Renal pelvis (tissue), 4 donors: ENCODE data around the gene ALDH3B2. TPM values are rescaled to one million over a fixed set of nuclear protein-coding genes. Genes with fewer than 3 reads are reported as not detected.

Source experiments
- DNase-seq: peaks from one replicate; pipeline ENCODE4 v3.0.0-alpha.2; 2013
- polyA plus RNA-seq, 3 donors: library from polyadenylated mRNA; unstranded; fragments of 120-200 nt; gene quantifications; one replicate each; pipeline ENCODE4 v1.2.1, GENCODE V29; 2013; ENCODE audit not compliant: insufficient read length in 3 of 3

Gene ALDH3B2
- polyA plus RNA-seq, 3 donors, result 3.2 to 4.6 (median 3.8) TPM

DNA sequence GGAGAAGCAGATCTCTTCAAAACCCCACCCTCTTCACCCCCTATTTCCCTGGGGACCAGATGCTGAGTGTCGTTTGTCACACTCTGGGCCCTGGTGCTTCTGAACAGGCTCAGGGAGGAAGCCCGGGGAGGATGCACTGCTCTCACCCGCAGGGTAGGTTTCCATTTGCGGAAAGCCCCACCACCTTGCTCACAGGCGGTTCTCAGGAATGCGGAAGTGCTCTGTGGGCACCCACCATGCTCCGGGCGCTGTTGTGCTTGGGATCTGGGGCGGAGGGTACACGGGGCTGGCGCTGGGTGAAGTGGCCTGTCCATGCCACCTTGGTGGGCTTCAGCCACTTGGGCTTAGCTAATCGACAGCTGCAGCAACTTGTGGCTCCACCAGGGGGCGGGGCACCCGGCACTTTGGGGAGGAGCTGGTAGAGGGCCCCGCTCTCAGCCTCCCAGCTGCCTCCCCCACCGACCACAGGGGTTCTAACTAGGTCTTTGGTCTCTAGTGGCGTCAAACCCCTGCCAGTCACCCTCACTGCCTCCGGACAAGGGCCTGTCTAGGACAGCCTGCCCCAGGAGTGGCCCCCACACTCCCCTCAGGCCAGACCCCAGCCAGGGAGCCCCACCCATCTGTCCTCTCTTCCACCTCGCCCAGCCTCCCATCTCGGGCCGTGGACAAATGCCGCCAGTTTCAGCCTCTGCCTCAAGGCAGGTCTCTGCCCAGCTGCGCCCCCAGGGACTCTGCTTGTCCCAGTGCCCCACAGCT is 60.3 kb downstream of the ALDH3B2 start:
- peak; percentile 34 for DNase-seq

DNA sequence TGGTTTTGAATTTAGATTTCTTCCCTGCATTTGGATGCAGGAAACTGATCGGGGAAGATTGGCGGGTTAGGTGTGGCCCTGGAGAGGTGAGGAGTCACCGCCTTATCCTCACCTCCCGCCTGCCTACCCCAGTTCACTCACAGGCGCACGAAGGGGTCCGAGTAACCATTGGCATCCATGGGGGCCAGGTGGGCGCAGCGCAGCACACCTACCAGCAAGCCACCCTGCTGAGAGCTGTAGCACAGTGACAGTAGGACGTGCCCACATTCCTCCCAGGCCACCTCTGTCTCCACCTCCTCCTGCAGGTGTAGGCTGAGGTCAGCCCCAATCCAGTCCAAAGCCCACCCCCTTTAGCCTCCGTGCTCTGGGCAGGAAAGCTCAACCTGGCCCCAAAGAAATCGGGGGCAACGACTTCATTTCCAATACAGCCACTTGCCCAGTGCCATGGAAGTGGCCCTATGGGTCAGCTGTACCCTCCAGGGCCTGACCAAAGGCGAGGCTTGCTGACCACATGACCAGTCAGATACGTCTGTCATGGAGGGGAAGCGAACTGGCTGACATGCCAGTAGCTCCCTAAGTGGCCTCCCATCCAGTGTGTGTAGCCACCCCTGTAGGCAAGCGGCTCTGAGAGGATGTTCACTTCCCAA is 61.0 kb downstream of the ALDH3B2 start:
- DNase-seq, result no peak

DNA sequence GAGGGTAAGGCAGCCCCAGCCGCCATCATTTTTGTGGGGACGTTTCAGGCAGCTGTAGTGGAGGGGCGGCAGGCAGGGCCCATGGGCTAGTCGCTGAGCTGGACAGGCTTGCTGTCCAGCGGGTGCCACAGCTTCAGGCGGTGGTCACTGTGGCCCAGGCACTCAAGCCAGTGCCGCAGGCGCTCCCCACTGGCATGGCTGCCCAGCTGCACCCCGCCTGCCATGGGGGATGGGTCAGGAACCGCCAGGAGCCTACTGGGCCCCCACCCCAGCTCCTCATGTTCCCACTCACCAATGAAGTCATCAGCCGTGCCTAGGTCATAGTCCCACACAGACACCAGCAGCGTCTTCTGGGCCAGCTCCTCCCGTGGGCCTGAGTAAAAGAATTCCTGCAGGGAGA is 61.7 kb downstream of the ALDH3B2 start:
- no peak for DNase-seq

Other genes with a start within 250 kb of the ALDH3B2 start
- 10 to 100 TPM; 39.7 to 51.2 (median 48.3) TPM for gene RPS6KB2, start 246.1 kb downstream of the ALDH3B2 start, polyA plus RNA-seq
- 1 to 10 TPM; 2.1 to 3.6 (median 2.9) TPM for gene PTPRCAP, start 236.9 kb downstream of the ALDH3B2 start, polyA plus RNA-seq
- gene CORO1B, start 231.1 kb downstream of the ALDH3B2 start, polyA plus RNA-seq, result 10 to 100 TPM; 78.2 to 88.3 (median 85.8) TPM
- under 1 TPM in 1 of 3 donors, not detected in 2; 0.07 TPM for gene GPR152, start 221.9 kb downstream of the ALDH3B2 start, polyA plus RNA-seq
- 1 to 10 TPM in 1 of 3 donors, under 1 TPM in 2; 0.33 to 1.1 (median 0.64) TPM for gene CABP4, start 219.3 kb downstream of the ALDH3B2 start, polyA plus RNA-seq
- 10 to 100 TPM; 66.5 to 80.1 (median 72.8) TPM for gene TMEM134, start 205.4 kb downstream of the ALDH3B2 start, polyA plus RNA-seq
- 10 to 100 TPM; 57.8 to 73.4 (median 65.9) TPM for gene AIP, start 191.6 kb downstream of the ALDH3B2 start, polyA plus RNA-seq
- gene PITPNM1, start 169.3 kb downstream of the ALDH3B2 start, polyA plus RNA-seq, result 10 to 100 TPM; 33.3 to 41.5 (median 35.4) TPM
- gene CDK2AP2, start 166.5 kb downstream of the ALDH3B2 start, polyA plus RNA-seq, result 10 to 100 TPM; 55.7 to 61.8 (median 58.3) TPM
- under 1 TPM; 0.26 to 0.49 (median 0.40) TPM for gene CABP2, start 151.2 kb downstream of the ALDH3B2 start, polyA plus RNA-seq
- 100 to 1,000 TPM; 728 to 847 (median 806) TPM for gene GSTP1, start 90.8 kb downstream of the ALDH3B2 start, polyA plus RNA-seq
- gene NDUFV1, start 67.7 kb downstream of the ALDH3B2 start, polyA plus RNA-seq, result 100 to 1,000 TPM; 194 to 244 (median 244) TPM
- 1 to 10 TPM; 5.7 to 6.8 (median 6.7) TPM for gene NUDT8, start 44.7 kb downstream of the ALDH3B2 start, polyA plus RNA-seq
- under 1 TPM in 1 of 3 donors, not detected in 2; 0.15 TPM for gene TBX10, start 34.9 kb downstream of the ALDH3B2 start, polyA plus RNA-seq
- 10 to 100 TPM; 31.3 to 36.3 (median 34.0) TPM for gene ACY3, start 23.9 kb downstream of the ALDH3B2 start, polyA plus RNA-seq